H9 (cell line): Measurements from ENCODE around the gene RALGAPA2. TPM values are rescaled to one million over a fixed set of nuclear protein-coding genes. Genes with fewer than 3 reads are reported as not detected.

Experiments
- DNase-seq: peaks from one replicate; pipeline ENCODE4 v3.0.0-alpha.2; 2017
- H2AFZ ChIP-seq: one replicate; pipeline ENCODE4 v1.6.1; 2013; ENCODE audit warnings: mild to moderate bottlenecking, low read length, control low read depth, moderate library complexity
- H2AK5ac ChIP-seq: 2 replicates; pipeline ENCODE4 v1.6.1; 2013; ENCODE audit warnings: low read length, control low read depth, mixed read lengths; ENCODE audit not compliant: insufficient read length
- H2BK120ac ChIP-seq: one replicate; pipeline ENCODE4 v1.6.1; 2013; ENCODE audit warnings: low read depth, mild to moderate bottlenecking, low read length, control low read depth, inconsistent platforms; ENCODE audit not compliant: poor library complexity, severe bottlenecking
- H2BK12ac ChIP-seq: 2 replicates; pipeline ENCODE4 v1.6.1; 2013; ENCODE audit warnings: low read length, control low read depth, mixed read lengths, low read depth; ENCODE audit not compliant: insufficient read length
- H2BK15ac ChIP-seq: 2 replicates; pipeline ENCODE4 v1.6.1; 2013; ENCODE audit warnings: low read depth, low read length, control low read depth
- H2BK20ac ChIP-seq: one replicate; pipeline ENCODE4 v1.6.1; 2013; ENCODE audit warnings: low read depth, mild to moderate bottlenecking, low read length, control low read depth, inconsistent platforms; ENCODE audit not compliant: poor library complexity, severe bottlenecking
- H2BK5ac ChIP-seq: 2 replicates; pipeline ENCODE4 v1.6.1; 2013; ENCODE audit warnings: low read length, control low read depth, mixed read lengths; ENCODE audit not compliant: insufficient read length
- H3K14ac ChIP-seq: 2 replicates; pipeline ENCODE4 v1.6.1; 2013; ENCODE audit warnings: low read length, control low read depth; ENCODE audit not compliant: insufficient read depth
- H3K18ac ChIP-seq: 2 replicates; pipeline ENCODE4 v1.6.1; 2013; ENCODE audit warnings: low read depth, mild to moderate bottlenecking, mixed read lengths, low read length, control low read depth; ENCODE audit not compliant: insufficient read length
- H3K23ac ChIP-seq: 2 replicates; pipeline ENCODE4 v1.6.1; 2013; ENCODE audit warnings: low read length, control low read depth, mixed read lengths, low read depth; ENCODE audit not compliant: insufficient read length
- H3K23me2 ChIP-seq: 2 replicates; pipeline ENCODE4 v1.6.1; 2013; ENCODE audit warnings: low read depth, mild to moderate bottlenecking, mixed read lengths, low read length, control low read depth; ENCODE audit not compliant: insufficient read length, poor library complexity, severe bottlenecking
- H3K27ac ChIP-seq: 2 replicates; pipeline ENCODE4 v1.5.1; 2013; ENCODE audit warnings: low read length, control low read depth, mixed read lengths, low read depth; ENCODE audit not compliant: insufficient read length
- H3K27me3 ChIP-seq: 2 replicates; pipeline ENCODE4 v1.6.1; 2013; ENCODE audit warnings: low read length, control low read depth, inconsistent platforms; ENCODE audit not compliant: insufficient read depth
- H3K4ac ChIP-seq: 2 replicates; pipeline ENCODE4 v1.6.1; 2013; ENCODE audit warnings: low read depth, mild to moderate bottlenecking, control low read depth, inconsistent platforms, low read length, moderate library complexity
- H3K4me1 ChIP-seq: 2 replicates; pipeline ENCODE4 v1.6.1; 2013; ENCODE audit warnings: low read length, control low read depth, inconsistent platforms; ENCODE audit not compliant: insufficient read depth
- H3K4me2 ChIP-seq: 2 replicates; pipeline ENCODE4 v1.6.1; 2013; ENCODE audit warnings: low read length, control low read depth, mixed read lengths; ENCODE audit not compliant: insufficient read length, insufficient read depth
- H3K56ac ChIP-seq: 2 replicates; pipeline ENCODE4 v1.6.1; 2013; ENCODE audit warnings: low read depth, mild to moderate bottlenecking, mixed read lengths, low read length, control low read depth; ENCODE audit not compliant: insufficient read length
- H3K79me1 ChIP-seq: 2 replicates; pipeline ENCODE4 v1.6.1; 2013; ENCODE audit warnings: low read depth, mild to moderate bottlenecking, moderate library complexity, low read length, control low read depth, inconsistent platforms; ENCODE audit not compliant: insufficient read depth, poor library complexity, severe bottlenecking
- H3K79me2 ChIP-seq: 2 replicates; pipeline ENCODE4 v1.6.1; 2013; ENCODE audit warnings: low read length, control low read depth, inconsistent platforms; ENCODE audit not compliant: insufficient read depth
- H3K9ac ChIP-seq: 2 replicates; pipeline ENCODE4 v1.6.1; 2013; ENCODE audit warnings: low read length, control low read depth, mixed read lengths; ENCODE audit not compliant: insufficient read length; ENCODE audit errors: extremely low read depth
- H3K9me3 ChIP-seq: one replicate; pipeline ENCODE4 v1.6.1; 2013; ENCODE audit warnings: low read depth, low read length, inconsistent platforms; ENCODE audit not compliant: control insufficient read depth
- H3T11ph ChIP-seq: one replicate; pipeline ENCODE4 v1.6.1; 2013; ENCODE audit warnings: mild to moderate bottlenecking, low read length, control low read depth, inconsistent platforms
- H4K20me1 ChIP-seq: one replicate; pipeline ENCODE4 v1.6.1; 2013; ENCODE audit not compliant: control insufficient read depth, insufficient read length, insufficient read depth
- H4K5ac ChIP-seq: 2 replicates; pipeline ENCODE4 v1.6.1; 2013; ENCODE audit warnings: low read depth, mild to moderate bottlenecking, mixed read lengths, low read length, control low read depth; ENCODE audit not compliant: insufficient read length
- H4K8ac ChIP-seq: replicated peaks from 2 replicates; pipeline ENCODE4 v1.6.1; 2013; ENCODE audit warnings: low read length, control low read depth, mixed read lengths, low read depth; ENCODE audit not compliant: insufficient read length
- H4K91ac ChIP-seq: 2 replicates; pipeline ENCODE4 v1.6.1; 2013; ENCODE audit warnings: low read depth, mild to moderate bottlenecking, moderate library complexity, mixed read lengths, low read length, control low read depth; ENCODE audit not compliant: insufficient read length
- H3K27ac Mint-ChIP-seq, 3 experiments: 2 replicates in 2 of 3; 3 replicates in 1 of 3; pipeline ENCODE4 v1.8.0; 2020 to 2021; ENCODE audit warnings: mixed read lengths in 3 of 3, mild to moderate bottlenecking in 1 of 3, moderate library complexity in 1 of 3
- H3K27me3 Mint-ChIP-seq: 2 replicates; pipeline ENCODE4 v1.8.0; 2021; ENCODE audit warnings: low read depth, mild to moderate bottlenecking, moderate library complexity, mixed read lengths
- H3K36me3 Mint-ChIP-seq, 3 experiments: 2 replicates in 2 of 3; 3 replicates in 1 of 3; pipeline ENCODE4 v1.8.0; 2020 to 2021; ENCODE audit warnings: low read depth in 3 of 3, mixed read lengths in 3 of 3; ENCODE audit not compliant: insufficient read depth in 1 of 3
- H3K4me1 Mint-ChIP-seq, 2 experiments: 2 replicates each; pipeline ENCODE4 v1.8.0; 2020; ENCODE audit warnings: mixed read lengths in 2 of 2
- H3K4me3 Mint-ChIP-seq, 2 experiments: 2 replicates in 1 of 2; 3 replicates in 1 of 2; pipeline ENCODE4 v1.8.0; 2020 to 2021; ENCODE audit warnings: mild to moderate bottlenecking in 2 of 2, mixed read lengths in 2 of 2, moderate library complexity in 1 of 2
- H3K9me3 Mint-ChIP-seq, 2 experiments: 2 replicates in 1 of 2; 3 replicates in 1 of 2; pipeline ENCODE4 v1.8.0; 2020; ENCODE audit warnings: mild to moderate bottlenecking in 2 of 2, mixed read lengths in 2 of 2, moderate library complexity in 1 of 2
- WGBS: extraction: QIAGEN DNeasy Blood & Tissue Kit; methylation state at CpG from one replicate; pipeline ENCODE4 v1.1.7; 2013; ENCODE audit warnings: missing lambda C conversion rate, low lambda C conversion rate, mixed read lengths; ENCODE audit not compliant: insufficient read length; ENCODE audit errors: extremely low coverage; 5-methylcytosine and 5-hydroxymethylcytosine counted together
- total RNA-seq: library from RNA; stranded (reverse); gene quantifications from 2 replicates; pipeline ENCODE4 v1.2.1, GENCODE V29; 2021
- TF ChIP-seq, protein P1 (sequence below): fragments of 200-600 bp; sonication (generic); conservative IDR thresholded peaks from 3 replicates; pipeline ENCODE4 v1.8.0; 2021; ENCODE audit warnings: antibody characterized with exemption, mild to moderate bottlenecking

Gene RALGAPA2
- total RNA-seq, 1 experiment from 2014 or later, result 16.6 TPM

DNA sequence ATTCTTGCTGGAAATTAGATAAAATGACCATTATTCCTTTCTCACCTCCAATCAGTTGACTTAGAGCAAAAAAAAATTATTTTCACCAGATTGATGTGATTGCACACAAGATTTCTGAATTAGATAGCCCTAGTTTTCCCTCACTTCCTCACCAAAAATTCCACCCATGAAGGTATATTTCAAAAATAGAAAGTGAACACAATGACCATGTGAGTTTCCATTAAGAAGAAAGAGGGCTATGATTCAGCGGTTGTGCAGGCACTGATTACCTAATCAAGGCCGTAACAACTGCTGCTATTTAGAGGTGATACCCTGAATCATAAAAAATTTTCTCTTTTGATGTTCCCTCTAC is 19.5 kb upstream of the RALGAPA2 start:
- Histone ChIP-seq H3K18ac (no peak overlapping the region), H4K20me1 (no peaks in the 10 kb centered on the region), H2BK5ac (no peak overlapping the region), H3K4me1 (no peaks in the 10 kb centered on the region), H3K27ac (no peak overlapping the region), H3T11ph (no peak overlapping the region), H3K23ac (no peak overlapping the region), H3K27me3 (no peaks in the 10 kb centered on the region), H3K4ac (no peak overlapping the region), H2BK20ac (no peak overlapping the region), H2BK12ac (no peak overlapping the region), H3K79me2 (no peaks in the 10 kb centered on the region), H3K23me2 (no peaks in the 10 kb centered on the region), H4K8ac (no peak overlapping the region), H4K91ac (no peak overlapping the region), H3K14ac (no peak overlapping the region), H3K9ac (no peak overlapping the region), H4K5ac (no peak overlapping the region), H3K9me3 (no peaks in the 10 kb centered on the region), H3K4me2 (no peak overlapping the region), H3K79me1 (no peaks in the 10 kb centered on the region), H3K56ac (no peak overlapping the region), H2AK5ac (no peak overlapping the region), H2BK15ac (no peak overlapping the region), H2BK120ac (no peak overlapping the region), H2AFZ (no peak overlapping the region)
- H3K36me3 Mint-ChIP-seq, result no peaks in the 10 kb centered on the region
- H3K27me3 Mint-ChIP-seq, result no peaks in the 10 kb centered on the region; the same call in none of the 2 replicates
- TF ChIP-seq, protein P1, sequence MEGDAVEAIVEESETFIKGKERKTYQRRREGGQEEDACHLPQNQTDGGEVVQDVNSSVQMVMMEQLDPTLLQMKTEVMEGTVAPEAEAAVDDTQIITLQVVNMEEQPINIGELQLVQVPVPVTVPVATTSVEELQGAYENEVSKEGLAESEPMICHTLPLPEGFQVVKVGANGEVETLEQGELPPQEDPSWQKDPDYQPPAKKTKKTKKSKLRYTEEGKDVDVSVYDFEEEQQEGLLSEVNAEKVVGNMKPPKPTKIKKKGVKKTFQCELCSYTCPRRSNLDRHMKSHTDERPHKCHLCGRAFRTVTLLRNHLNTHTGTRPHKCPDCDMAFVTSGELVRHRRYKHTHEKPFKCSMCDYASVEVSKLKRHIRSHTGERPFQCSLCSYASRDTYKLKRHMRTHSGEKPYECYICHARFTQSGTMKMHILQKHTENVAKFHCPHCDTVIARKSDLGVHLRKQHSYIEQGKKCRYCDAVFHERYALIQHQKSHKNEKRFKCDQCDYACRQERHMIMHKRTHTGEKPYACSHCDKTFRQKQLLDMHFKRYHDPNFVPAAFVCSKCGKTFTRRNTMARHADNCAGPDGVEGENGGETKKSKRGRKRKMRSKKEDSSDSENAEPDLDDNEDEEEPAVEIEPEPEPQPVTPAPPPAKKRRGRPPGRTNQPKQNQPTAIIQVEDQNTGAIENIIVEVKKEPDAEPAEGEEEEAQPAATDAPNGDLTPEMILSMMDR, result no peak
- WGBS, result no CpG with 5 or more reads among the region's 2 CpGs
- H3K4me3 Mint-ChIP-seq, result no peak overlapping the region
- no peak overlapping the region for H3K27ac Mint-ChIP-seq
- peaks cover 11 to 13% of the 10 kb centered on the region in 2 experiments for H3K4me1 Mint-ChIP-seq
- no peak for DNase-seq
- H3K9me3 Mint-ChIP-seq, result no peaks in the 10 kb centered on the region
